ENCODE data around the gene PPIL4. TPM values are rescaled to one million over a fixed set of nuclear protein-coding genes. Genes with fewer than 3 reads are reported as not detected.

The PPIL4 gene
- total and polyA plus RNA-seq, 9 donors, result 26.8 to 37.9 (median 30.6) TPM

Other genes starting within 250 kb of the PPIL4 start
- 31.2 TPM for gene TAB2, start 228.3 kb downstream of the PPIL4 start, total RNA-seq
- 10 to 100 TPM; 45.0 to 67.6 (median 56.0) TPM for gene TAB2, start 228.3 kb downstream of the PPIL4 start, polyA plus RNA-seq (ENCODE audit: insufficient read depth in 1 of 8, insufficient read length in 8 of 8, low replicate concordance in 1 of 8)
- gene SUMO4, start 145.8 kb downstream of the PPIL4 start, total RNA-seq, result 2.2 TPM
- gene SUMO4, start 145.8 kb downstream of the PPIL4 start, polyA plus RNA-seq (ENCODE audit: insufficient read depth in 1 of 8, insufficient read length in 8 of 8, low replicate concordance in 1 of 8), result under 1 TPM; 0.19 to 0.43 (median 0.29) TPM
- gene ZC3H12D, start 61.0 kb downstream of the PPIL4 start, total RNA-seq, result 0.27 TPM
- under 1 TPM; 0.11 to 0.75 (median 0.24) TPM for gene ZC3H12D, start 61.0 kb downstream of the PPIL4 start, polyA plus RNA-seq (ENCODE audit: insufficient read depth in 1 of 8, insufficient read length in 8 of 8, low replicate concordance in 1 of 8)
- 43.5 TPM for gene GINM1, start 20.3 kb upstream of the PPIL4 start, total RNA-seq
- 10 to 100 TPM; 34.5 to 60.9 (median 47.1) TPM for gene GINM1, start 20.3 kb upstream of the PPIL4 start, polyA plus RNA-seq (ENCODE audit: insufficient read depth in 1 of 8, insufficient read length in 8 of 8, low replicate concordance in 1 of 8)
- gene KATNA1, start 102.7 kb upstream of the PPIL4 start, total RNA-seq, result 24.1 TPM
- 10 to 100 TPM; 19.1 to 24.7 (median 21.9) TPM for gene KATNA1, start 102.7 kb upstream of the PPIL4 start, polyA plus RNA-seq (ENCODE audit: insufficient read depth in 1 of 8, insufficient read length in 8 of 8, low replicate concordance in 1 of 8)
- 21.8 TPM for gene LATS1, start 172.1 kb upstream of the PPIL4 start, total RNA-seq
- gene LATS1, start 172.1 kb upstream of the PPIL4 start, polyA plus RNA-seq (ENCODE audit: insufficient read depth in 1 of 8, insufficient read length in 8 of 8, low replicate concordance in 1 of 8), result 10 to 100 TPM; 11.6 to 21.8 (median 16.7) TPM
- 19.9 TPM for gene NUP43, start 200.5 kb upstream of the PPIL4 start, total RNA-seq
- gene NUP43, start 200.5 kb upstream of the PPIL4 start, polyA plus RNA-seq (ENCODE audit: insufficient read depth in 1 of 8, insufficient read length in 8 of 8, low replicate concordance in 1 of 8), result 10 to 100 TPM; 17.5 to 24.9 (median 19.5) TPM
- 59.1 TPM for gene PCMT1, start 203.7 kb upstream of the PPIL4 start, total RNA-seq
- gene PCMT1, start 203.7 kb upstream of the PPIL4 start, polyA plus RNA-seq (ENCODE audit: insufficient read depth in 1 of 8, insufficient read length in 8 of 8, low replicate concordance in 1 of 8), result 10 to 100 TPM; 64.0 to 77.9 (median 72.9) TPM